HEK293 (cell line): ENCODE measurements around the gene OR2J3.

Experiments
- ELK4 ChIP-seq: IDR thresholded peaks from 2 replicates; pipeline ENCODE4 v1.6.1; 2011; ENCODE audit warnings: mild to moderate bottlenecking, low read depth, low read length, borderline replicate concordance
- MZF1 ChIP-seq: fragments of 450-650 bp; formaldehyde crosslinking; IDR thresholded peaks from 2 replicates; pipeline ENCODE4 v1.5.1; 2017; ENCODE audit warnings: missing biosample characterization, missing genetic modification characterization, borderline replicate concordance
- REST ChIP-seq: fragments of 450-650 bp; formaldehyde crosslinking; IDR thresholded peaks from 2 replicates; pipeline ENCODE4 v1.5.1; 2016; ENCODE audit warnings: missing biosample characterization, missing genetic modification characterization
- SP2 ChIP-seq: fragments of 450-650 bp; formaldehyde crosslinking; IDR thresholded peaks from 2 replicates; pipeline ENCODE4 v1.5.1; 2016; ENCODE audit warnings: missing biosample characterization, missing genetic modification characterization
- ZBTB1 ChIP-seq: fragments of 450-650 bp; formaldehyde crosslinking; IDR thresholded peaks from 2 replicates; pipeline ENCODE4 v1.5.1; 2016; ENCODE audit warnings: missing biosample characterization, missing genetic modification characterization
- ZBTB21 ChIP-seq: fragments of 450-650 bp; formaldehyde crosslinking; IDR thresholded peaks from 2 replicates; pipeline ENCODE4 v1.5.1; 2017; ENCODE audit warnings: missing biosample characterization, missing genetic modification characterization
- ZNF596 ChIP-seq: fragments of 450-650 bp; IDR thresholded peaks from 2 replicates; pipeline ENCODE4 v1.5.0; 2018; ENCODE audit warnings: missing biosample characterization, mild to moderate bottlenecking, missing genetic modification characterization, moderate library complexity
- ZNF626 ChIP-seq: fragments of 450-650 bp; sonication (Bioruptor Pico); formaldehyde crosslinking; IDR thresholded peaks from 2 replicates; pipeline ENCODE4 v1.5.1; 2018; ENCODE audit warnings: missing biosample characterization, missing genetic modification characterization, inconsistent platforms
- ZNF747 ChIP-seq: fragments of 450-650 bp; formaldehyde crosslinking; IDR thresholded peaks from 2 replicates; pipeline ENCODE4 v1.5.1; 2016; ENCODE audit warnings: missing biosample characterization, missing genetic modification characterization
- TF ChIP-seq, protein P1 (sequence below): fragments of 450-650 bp; formaldehyde crosslinking; IDR thresholded peaks from 2 replicates; pipeline ENCODE4 v1.5.1; 2016; ENCODE audit warnings: missing biosample characterization, missing genetic modification characterization

GRCh38 chr6:29092957-29093356 is 14.9 kb upstream of the OR2J3 start:
- TF ChIP-seq MZF1 (tag by site-specific recombination) (no peak), ELK4 (no peak), SP2 (tag by site-specific recombination) (no peak), ZNF596 (tag by site-specific recombination) (no peak), REST (tag by site-specific recombination) (no peak), ZNF626 (tag by site-specific recombination) (no peak), ZBTB1 (no peak), ZNF747 (tag by site-specific recombination) (no peak), ZBTB21 (no peak)
- TF ChIP-seq, protein P1, sequence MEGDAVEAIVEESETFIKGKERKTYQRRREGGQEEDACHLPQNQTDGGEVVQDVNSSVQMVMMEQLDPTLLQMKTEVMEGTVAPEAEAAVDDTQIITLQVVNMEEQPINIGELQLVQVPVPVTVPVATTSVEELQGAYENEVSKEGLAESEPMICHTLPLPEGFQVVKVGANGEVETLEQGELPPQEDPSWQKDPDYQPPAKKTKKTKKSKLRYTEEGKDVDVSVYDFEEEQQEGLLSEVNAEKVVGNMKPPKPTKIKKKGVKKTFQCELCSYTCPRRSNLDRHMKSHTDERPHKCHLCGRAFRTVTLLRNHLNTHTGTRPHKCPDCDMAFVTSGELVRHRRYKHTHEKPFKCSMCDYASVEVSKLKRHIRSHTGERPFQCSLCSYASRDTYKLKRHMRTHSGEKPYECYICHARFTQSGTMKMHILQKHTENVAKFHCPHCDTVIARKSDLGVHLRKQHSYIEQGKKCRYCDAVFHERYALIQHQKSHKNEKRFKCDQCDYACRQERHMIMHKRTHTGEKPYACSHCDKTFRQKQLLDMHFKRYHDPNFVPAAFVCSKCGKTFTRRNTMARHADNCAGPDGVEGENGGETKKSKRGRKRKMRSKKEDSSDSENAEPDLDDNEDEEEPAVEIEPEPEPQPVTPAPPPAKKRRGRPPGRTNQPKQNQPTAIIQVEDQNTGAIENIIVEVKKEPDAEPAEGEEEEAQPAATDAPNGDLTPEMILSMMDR, result no peak
